ENCODE results near the gene XRCC1. TPM values are rescaled to one million over a fixed set of nuclear protein-coding genes. Genes with fewer than 3 reads are reported as not detected.
A peak's percentile ranks its signal among the peaks of the same experiment; 100 is the strongest.

The XRCC1 gene
- total RNA-seq, 2 experiments from 2014 or later: 25.1 to 26.2 TPM

DNA sequence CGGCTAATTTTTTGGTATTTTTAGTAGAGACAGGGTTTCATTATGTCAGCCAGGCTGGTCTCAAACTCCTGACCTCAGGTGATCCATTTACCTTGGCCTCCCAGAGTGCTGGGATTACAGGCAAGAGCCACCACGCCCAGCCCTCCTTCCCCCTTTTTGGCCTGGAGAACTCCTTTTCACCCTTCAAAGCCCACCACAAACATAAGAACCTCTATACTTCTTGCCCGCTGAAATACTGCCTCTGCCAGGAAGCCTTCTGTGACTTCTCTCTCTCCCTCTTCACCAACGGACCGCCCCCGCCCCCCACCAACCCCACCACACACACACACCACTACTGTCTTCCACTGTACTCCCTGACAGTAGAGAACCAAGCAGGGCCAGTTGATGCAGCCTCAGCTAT is 41.6 kb upstream of the XRCC1 start:
- POLR2A ChIA-PET: no interaction called here
- no peak overlapping the region for H3K4me3 ChIP-seq (ENCODE audit: low read length)

GRCh38 chr19:43616306-43616705 is 41.0 kb upstream of the XRCC1 start:
- Mint-ChIP-seq H3K27ac (peak overlapping the region; percentile 48), H3K27me3 (no peaks in the 10 kb centered on the region), H3K4me3 (no peak overlapping the region), H3K9me3 (no peaks in the 10 kb centered on the region), H3K4me1 (ENCODE audit: low read depth) (peaks cover 68% of the 10 kb centered on the region), H3K36me3 (ENCODE audit: low read depth) (peaks cover 38% of the 10 kb centered on the region)
- CTCF ChIA-PET: interaction anchor here (2.9 kb wide), 1 partner anchor 20 kb away, joined by 12 read pairs; the partner anchor contains the start of genes IRGQ and ZNF576
- intact Hi-C loops (cut with DNase I, micrococcal nuclease): loop anchor here in 1 of 2 experiments (10.0 kb wide), 1 partner anchor 48 kb away; no protein-coding TSS in a partner anchor
- DNase-seq: no peak
- Histone ChIP-seq H3K36me3 (ENCODE audit: insufficient read depth, low read length) (peaks cover 27% of the 10 kb centered on the region), H3K4me1 (ENCODE audit: insufficient read depth, low read length) (peaks cover 27% of the 10 kb centered on the region), H3K4me3 (ENCODE audit: low read length) (no peak overlapping the region), H3K9me3 (ENCODE audit: control insufficient read depth in 1 of 2, insufficient read depth in 1 of 2, low read length in 2 of 2) (no peaks in the 10 kb centered on the region), H3K27ac (ENCODE audit: low read depth in 1 of 2, low read length in 2 of 2) (no peak overlapping the region), H3K27me3 (ENCODE audit: control insufficient read depth in 1 of 2, insufficient read depth in 2 of 2, low read length in 2 of 2) (no peaks in the 10 kb centered on the region)
- ATAC-seq (ENCODE audit: poor library complexity): no peak
- TF ChIP-seq CTCF (IDR thresholded peaks at IDR 0.05): no peak
- POLR2A ChIA-PET: no interaction called here

More for the DNA sequence above, 41.6 kb upstream of the XRCC1 start:
- DNase-seq (no peak), ATAC-seq (ENCODE audit: poor library complexity) (no peak)
- peaks cover 70% of the 10 kb centered on the region for H3K4me1 Mint-ChIP-seq (ENCODE audit: low read depth)
- Histone ChIP-seq H3K36me3 (ENCODE audit: insufficient read depth, low read length) (peaks cover 22% of the 10 kb centered on the region), H3K27ac (ENCODE audit: low read depth in 1 of 2, low read length in 2 of 2) (no peak overlapping the region), H3K9me3 (ENCODE audit: control insufficient read depth in 1 of 2, insufficient read depth in 1 of 2, low read length in 2 of 2) (no peaks in the 10 kb centered on the region), H3K4me1 (ENCODE audit: insufficient read depth, low read length) (peaks cover 27% of the 10 kb centered on the region), H3K27me3 (ENCODE audit: control insufficient read depth in 1 of 2, insufficient read depth in 2 of 2, low read length in 2 of 2) (no peaks in the 10 kb centered on the region)
- intact Hi-C loops (cut with DNase I, micrococcal nuclease): loop anchor here in 1 of 2 experiments (10.0 kb wide), 1 partner anchor 48 kb away; no protein-coding TSS in a partner anchor
- TF ChIP-seq CTCF (IDR thresholded peaks at IDR 0.05): no peak
- peak overlapping the region; percentile 67 for H3K4me3 Mint-ChIP-seq
- H3K36me3 Mint-ChIP-seq (ENCODE audit: low read depth): peaks cover 35% of the 10 kb centered on the region
- H3K9me3 Mint-ChIP-seq: no peaks in the 10 kb centered on the region
- H3K27me3 Mint-ChIP-seq: no peaks in the 10 kb centered on the region
- H3K27ac Mint-ChIP-seq: no peak overlapping the region
- CTCF ChIA-PET: interaction anchor here (2.9 kb wide), 1 partner anchor 21 kb away, joined by 12 read pairs; the partner anchor contains the start of genes IRGQ and ZNF576

DNA sequence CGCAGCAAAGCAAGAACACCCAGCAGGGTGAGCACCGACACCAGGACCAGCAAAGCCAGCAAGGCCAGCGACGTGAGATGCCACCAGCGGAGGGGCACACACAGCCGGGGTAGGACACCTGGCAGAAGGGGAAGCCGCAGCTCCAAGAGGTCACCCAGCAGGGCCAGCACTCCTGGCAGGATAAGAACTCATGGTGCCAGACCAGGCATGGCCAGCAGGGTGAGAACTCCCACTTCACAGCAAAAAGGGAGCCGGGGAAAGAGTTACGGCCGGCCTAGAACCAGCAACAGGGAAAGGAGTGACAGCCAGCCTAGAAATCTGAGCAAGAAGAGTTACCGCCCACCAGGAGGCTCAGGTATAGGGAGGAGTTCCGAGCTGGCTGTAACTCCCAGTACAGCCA is 37.0 kb upstream of the XRCC1 start:
- H3K27ac Mint-ChIP-seq: no peak overlapping the region
- H3K9me3 Mint-ChIP-seq: no peaks in the 10 kb centered on the region
- H3K27me3 Mint-ChIP-seq: no peaks in the 10 kb centered on the region
- H3K27ac ChIP-seq (ENCODE audit: low read depth in 1 of 2, low read length in 2 of 2): no peak overlapping the region
- ChIA-PET CTCF (no interaction called here), POLR2A (no interaction called here)
- H3K4me1 ChIP-seq (ENCODE audit: insufficient read depth, low read length): peaks cover 2% of the 10 kb centered on the region
- intact Hi-C loops (cut with DNase I, micrococcal nuclease): loop anchor here (5.0 to 10.0 kb wide), 2 partner anchors 40 to 52 kb away; no protein-coding TSS in a partner anchor
- DNase-seq (no peak), ATAC-seq (ENCODE audit: poor library complexity) (no peak)
- no peak overlapping the region for H3K4me3 Mint-ChIP-seq
- H3K27me3 ChIP-seq (ENCODE audit: control insufficient read depth in 1 of 2, insufficient read depth in 2 of 2, low read length in 2 of 2): no peaks in the 10 kb centered on the region
- no peak overlapping the region for H3K4me3 ChIP-seq (ENCODE audit: low read length)
- H3K9me3 ChIP-seq (ENCODE audit: control insufficient read depth in 1 of 2, insufficient read depth in 1 of 2, low read length in 2 of 2): no peaks in the 10 kb centered on the region
- peaks cover 34% of the 10 kb centered on the region for H3K36me3 ChIP-seq (ENCODE audit: insufficient read depth, low read length)
- no peak for TF ChIP-seq CTCF (IDR thresholded peaks at IDR 0.05)
- peaks cover 37% of the 10 kb centered on the region for H3K36me3 Mint-ChIP-seq (ENCODE audit: low read depth)
- H3K4me1 Mint-ChIP-seq (ENCODE audit: low read depth): peaks cover 49% of the 10 kb centered on the region

All from CD4-positive, alpha-beta T cell (primary cell).